ENCODE data around the gene CPZ.
A peak's percentile ranks its signal among the peaks of the same experiment; 100 is the strongest.

CPZ gene

GRCh38 chr4:8581094-8581861, 11.3 kb upstream of the CPZ start:
- DNase-seq = peak; percentile 36

DNA sequence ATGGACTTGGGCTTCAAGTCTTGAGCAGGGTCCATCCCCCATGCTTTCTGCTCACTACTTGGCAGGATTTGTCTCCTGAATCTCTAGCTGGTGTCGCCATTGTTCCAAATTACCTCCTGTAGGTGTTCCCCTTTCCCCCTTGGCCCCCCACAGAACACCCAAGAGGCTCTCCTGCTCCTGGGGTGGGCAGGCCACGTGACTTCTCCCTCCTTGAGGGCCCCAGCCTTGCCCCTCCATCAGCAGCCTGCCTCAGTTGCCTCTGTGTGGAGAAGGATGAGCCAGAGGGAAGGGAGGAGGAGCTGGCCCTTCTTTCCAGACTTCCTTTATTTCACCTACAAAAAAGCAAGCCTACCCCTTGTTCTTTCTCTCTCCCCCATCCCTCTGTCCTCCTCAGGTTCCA, 10.5 kb upstream of the CPZ start:
- DNase-seq = no peak

- DNase-seq = no peak
Measured at GRCh38 chr4:8582436-8582835, 10.1 kb upstream of the CPZ start.

GRCh38 chr4:8582941-8583654, 9.5 kb upstream of the CPZ start:
- peak; percentile 31 for DNase-seq

DNA sequence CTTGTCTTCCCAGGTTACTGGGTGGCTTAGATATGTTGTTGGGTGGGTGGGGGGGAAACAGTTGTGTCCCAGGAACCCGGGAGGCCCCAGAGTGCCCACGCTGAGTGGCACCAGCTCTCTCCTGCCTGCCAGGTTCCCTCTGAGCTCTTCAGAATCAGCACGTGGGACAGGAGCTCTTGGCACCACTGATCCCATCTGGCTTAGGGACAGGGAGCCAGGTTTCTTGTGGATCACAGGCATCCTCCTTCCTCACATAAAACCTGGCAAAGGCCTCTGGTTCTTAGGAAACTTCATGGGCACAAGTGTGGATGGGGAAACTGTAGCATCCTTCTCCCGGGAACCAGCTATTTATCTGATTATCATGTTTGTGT, 8.9 kb upstream of the CPZ start:
- no peak for DNase-seq

DNA sequence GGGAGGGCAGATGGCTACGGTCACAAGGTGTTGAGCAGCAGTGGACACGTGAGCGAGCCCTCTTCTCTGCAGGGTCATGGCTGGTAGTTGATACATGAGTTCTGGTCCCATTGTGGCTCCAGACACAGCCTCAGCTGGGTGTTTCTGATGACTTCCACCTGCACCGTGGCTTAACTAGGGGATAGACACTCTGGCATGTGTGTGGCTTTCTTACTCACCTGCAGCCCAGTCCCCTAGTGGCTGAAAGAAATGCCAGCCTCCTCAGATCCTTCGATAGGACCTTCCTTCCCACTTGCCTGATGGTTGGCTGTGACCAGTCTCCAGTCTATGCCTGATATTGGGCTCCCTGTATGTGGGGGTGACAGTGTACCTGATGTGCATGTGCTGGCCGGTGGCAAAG, 7.4 kb upstream of the CPZ start:
- peak; percentile 9 for DNase-seq

- peak; percentile 30 for DNase-seq
Measured at GRCh38 chr4:8585721-8586212, 6.8 kb upstream of the CPZ start.

DNA sequence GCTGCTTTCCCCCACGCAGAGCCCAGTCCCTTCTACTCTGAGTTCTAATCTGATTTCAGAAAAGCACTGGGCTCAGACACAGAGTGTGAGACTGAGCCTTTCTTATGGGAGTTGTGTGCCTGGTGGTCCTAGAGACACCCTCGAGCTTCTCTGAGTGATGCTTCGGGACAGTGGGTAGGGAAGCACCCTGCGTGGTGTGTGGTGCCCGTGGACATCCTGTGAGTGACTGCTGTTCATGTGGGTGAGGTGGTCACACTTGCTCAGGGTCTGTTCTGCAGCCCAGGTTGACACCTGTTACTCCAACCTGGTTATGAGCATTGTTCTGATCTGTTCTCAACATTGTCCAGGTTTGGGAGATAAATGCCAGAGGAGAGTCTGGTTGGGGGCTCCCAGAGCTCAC, 6.3 kb upstream of the CPZ start:
- DNase-seq = peak; percentile 18

DNA sequence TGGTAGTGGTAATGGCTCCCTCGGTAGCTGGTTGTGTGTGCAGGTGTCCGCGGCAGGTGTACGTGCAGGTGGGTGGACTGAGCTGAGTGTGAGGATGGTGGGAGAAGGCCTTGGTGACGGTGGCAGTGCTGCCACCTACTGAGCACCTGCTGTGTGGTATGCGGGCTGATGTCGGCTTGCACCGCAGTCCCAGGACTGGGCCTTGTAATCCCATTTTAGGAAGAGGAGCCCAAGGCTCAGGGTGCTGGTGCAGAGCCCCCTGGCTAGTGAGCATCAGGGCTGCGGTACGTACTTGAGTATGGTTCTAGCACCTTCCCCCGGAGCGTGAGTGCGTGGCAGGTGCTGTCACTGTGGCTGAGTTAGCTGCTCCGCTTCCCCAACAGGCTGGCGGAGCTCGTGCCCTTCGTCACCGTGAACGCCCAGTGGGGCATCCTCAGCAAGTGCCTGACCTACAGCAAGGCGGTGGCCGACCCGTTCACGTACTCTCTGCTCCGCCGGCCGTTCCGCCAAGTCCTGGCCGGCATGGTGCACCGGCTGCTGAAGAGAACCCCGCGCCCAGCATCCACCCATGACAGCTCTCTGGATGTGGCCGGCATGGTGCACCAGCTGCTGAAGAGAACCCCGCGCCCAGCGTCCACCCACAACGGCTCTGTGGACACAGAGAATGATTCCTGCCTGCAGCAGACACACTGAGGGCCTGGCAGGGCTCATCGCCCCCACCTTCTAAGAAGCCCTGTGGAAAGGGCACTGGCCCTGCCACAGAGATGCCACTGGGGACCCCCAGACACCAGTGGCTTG, 5.7 kb upstream of the CPZ start:
- peak; percentile 24 for DNase-seq

DNA sequence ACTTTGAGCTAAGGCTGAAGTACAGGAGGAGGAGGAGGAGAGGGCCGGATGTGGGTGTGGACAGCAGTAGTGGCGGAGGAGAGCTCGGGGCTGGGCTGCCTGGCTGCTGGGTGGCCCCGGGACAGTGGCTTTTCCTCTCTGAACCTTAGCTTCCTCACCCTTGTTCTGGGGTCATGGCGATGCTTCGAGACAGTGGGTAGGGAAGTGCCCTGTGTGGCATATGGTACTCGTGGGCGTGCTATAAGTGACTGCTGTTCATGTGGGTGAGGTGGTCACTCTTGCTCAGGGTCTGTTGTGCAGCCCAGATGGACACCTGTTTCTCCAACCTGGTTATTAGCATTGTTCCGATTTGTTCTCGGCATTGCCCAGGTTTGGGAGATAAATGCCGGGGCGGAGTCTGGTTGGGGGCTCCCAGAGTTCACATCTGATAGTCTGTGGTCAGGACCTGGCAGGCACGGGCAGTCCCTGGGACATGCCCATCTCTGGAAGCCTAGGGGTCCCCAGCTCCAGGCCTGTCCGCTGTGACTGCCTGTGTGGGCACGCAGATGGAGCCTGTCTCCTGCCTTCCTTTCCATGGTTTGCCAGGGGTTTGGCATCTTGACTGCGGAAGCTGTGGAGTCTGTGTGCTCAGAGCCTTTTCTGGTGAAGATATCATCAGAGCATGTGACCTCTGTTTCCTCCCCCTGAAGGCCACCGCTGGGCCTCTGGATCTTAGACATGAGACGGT, 4.9 kb upstream of the CPZ start:
- peak; percentile 40 for DNase-seq

DNA sequence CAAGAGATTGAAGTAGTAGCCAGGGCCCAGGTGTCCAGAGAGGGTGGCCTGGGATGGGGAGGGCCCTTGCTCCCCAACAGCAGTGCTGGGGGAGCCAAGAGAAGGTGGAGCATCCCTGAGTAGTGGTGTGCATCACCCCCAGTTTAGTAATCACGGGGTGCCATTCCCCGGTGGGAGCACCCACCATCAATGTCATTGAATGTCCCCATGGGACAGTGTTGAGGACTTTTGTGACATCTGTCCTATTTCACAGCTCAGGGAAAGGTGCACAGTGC, 4.4 kb upstream of the CPZ start:
- DNase-seq = peak; percentile 15

DNA sequence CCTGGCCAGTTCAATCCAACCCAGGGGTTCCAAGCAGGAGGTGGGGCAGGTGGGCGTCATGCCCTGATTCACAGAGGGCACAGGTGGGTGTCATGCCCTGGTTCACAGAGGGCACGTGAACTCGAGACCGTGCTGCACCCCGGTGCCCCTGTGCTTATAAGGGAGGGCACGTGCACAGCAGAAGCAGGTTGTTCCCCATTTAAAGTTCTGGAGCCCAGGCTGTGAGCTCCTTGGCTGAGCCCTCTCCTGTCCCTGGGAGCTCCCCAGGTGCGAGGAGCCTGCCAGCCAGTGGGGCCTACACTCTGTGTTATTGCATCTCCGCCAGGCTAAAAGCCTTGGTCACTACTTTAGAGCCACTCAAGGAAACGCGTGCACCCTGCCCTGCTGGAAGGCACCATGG, 3.2 kb upstream of the CPZ start:
- no peak for DNase-seq

- no peak for DNase-seq
Measured at GRCh38 chr4:8589823-8590545, 2.6 kb upstream of the CPZ start.

GRCh38 chr4:8590546-8590880, 2.1 kb upstream of the CPZ start:
- DNase-seq = no peak

DNA sequence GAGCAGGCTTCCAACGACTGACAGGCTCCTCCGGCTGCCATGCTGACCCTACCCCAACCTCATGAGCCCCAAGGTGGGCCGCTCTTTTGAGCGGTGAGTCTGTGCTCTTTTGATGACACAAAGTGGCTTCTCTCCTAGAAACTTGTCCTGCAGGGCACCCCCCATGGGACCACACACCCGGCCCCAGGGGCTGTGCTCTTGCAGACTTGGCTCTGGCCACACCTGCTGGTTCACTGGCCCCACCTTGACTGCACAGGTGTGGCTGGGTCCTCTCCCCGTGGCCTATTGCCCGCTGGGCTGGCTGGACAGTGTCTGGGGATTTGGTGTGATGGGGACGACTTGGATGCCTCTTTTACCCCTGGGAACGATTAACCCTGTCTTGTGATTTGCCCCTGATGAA, 1.5 kb upstream of the CPZ start:
- DNase-seq = no peak

- DNase-seq = no peak
Measured at GRCh38 chr4:8591626-8592365, 769 bp upstream of the CPZ start.

DNA sequence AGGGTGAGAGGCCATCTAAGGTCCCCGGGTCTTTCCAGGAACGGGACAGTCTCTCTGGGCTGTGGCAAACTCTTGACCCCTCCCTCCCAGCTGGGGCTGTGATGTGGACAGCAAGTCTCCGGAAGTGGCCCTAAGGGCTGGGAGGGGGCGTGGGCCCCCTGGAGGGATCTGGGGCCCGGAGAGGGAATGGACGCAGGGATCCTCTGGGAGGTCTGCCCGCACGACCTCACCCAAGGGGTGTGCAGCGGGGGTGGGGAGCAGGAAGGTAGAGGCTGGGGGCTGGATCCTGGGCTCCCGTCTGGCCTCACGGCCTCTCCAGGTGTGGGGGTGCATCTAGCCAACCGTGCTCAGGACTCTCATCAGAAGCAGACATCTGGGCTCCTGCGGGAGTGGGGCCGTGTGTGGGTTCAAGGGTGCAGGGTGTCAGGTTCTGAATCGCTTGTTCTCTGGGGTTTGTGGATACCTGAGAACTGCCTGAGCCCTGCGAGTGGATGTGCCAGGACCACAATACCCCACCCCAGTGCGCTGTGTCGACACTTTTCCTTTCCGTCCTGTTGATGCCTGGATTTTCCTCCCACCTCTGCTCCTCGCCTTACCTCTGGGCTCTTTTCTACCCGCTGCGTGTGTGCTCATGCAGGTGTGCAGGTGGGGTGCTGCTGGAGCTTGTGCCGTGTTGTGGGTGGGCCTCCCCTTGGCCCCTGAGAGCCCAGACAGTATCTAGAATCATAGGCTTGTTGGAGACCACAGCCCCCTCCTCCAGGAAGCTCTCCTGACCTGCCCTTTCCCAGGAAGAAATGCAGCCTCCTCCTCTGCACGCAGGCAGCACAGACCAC, 915 bp downstream of the CPZ start:
- DNase-seq = no peak

- peak; percentile 69 for DNase-seq
Measured at GRCh38 chr4:8594097-8595038, 1.8 kb downstream of the CPZ start.

GRCh38 chr4:8595237-8596087, 2.9 kb downstream of the CPZ start:
- no peak for DNase-seq

Measured in right forelimb (tissue), 1 donor.